ENCODE measurements around the gene YWHAE. TPM values are rescaled to one million over a fixed set of nuclear protein-coding genes. Genes with fewer than 3 reads are reported as not detected.
A peak's percentile ranks its signal among the peaks of the same experiment; 100 is the strongest.

The YWHAE gene
- total RNA-seq = 100 to 1,000 TPM; 116 to 133 TPM
- polyA plus RNA-seq (2013, experiment 1 of 2) = 83.1 TPM
- 116 TPM for polyA plus RNA-seq (2013, experiment 2 of 2)
- 40.5 to 374 (median 106) reads per million in 172 experiments for total RNA-seq

DNA sequence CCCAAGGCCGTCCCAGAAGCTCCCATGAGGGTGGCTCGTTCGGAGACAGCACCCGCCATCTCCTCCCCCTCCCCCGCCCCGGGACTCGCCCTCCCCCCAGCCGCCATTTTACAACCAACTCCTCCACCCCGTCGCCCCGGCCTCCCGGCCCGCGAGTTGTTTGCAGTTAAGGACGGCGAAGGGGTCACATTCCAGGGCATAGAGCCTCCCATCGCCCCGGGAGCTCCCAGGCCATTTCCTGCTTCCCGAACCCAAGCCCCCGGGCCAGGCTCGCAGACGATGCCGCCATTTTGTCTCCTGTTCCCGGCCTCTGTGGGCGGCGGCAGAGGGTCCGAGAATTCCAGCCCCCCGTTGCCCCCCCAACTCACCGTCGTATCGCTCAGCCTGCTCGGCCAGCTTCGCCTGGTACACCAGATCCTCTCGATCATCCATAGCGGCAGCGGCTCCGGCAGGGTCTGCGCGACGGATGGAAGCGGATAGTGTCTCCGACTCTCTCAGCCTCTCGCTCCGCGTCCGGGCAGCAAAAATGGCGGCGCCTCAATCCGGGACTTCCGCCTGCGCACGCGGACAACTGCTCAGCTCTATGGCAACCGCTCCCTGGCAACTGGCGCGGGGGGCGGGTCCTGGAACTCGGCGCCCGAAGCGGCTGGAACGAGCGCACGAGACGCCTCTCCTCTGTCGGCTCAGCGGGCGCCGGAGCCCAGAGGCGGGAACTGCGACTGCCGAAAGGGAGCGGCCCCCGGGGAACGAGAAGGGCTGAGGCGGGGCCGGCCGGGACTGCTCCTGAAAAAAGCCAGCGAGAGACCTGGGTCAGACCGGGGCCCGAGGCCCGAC is at the start of gene YWHAE:
TSS of gene YWHAE (minus strand) at position 544 of the 834 bp plus-strand sequence. CDS start at position 432, 112 bp downstream.
- peaks cover 11% of the 10 kb centered on the region for H3K36me3 ChIP-seq (ENCODE audit: insufficient read depth, low read length)
- intact Hi-C loops (cut with DNase I, micrococcal nuclease) = loop anchor here in 1 of 2 experiments (1.0 kb wide), 2 partner anchors 35 to 56 kb away; partner anchors contain the start of gene CRK
- no peaks in the 10 kb centered on the region for H3K27me3 ChIP-seq (ENCODE audit: control insufficient read depth in 1 of 2, insufficient read depth in 2 of 2, low read length in 2 of 2)
- CTCF ChIA-PET = interaction anchor here (0.5 to 2.9 kb wide), 4 partner anchors 23 to 158 kb away, joined by 4 to 14 read pairs (median 5); partner anchors contain the start of gene INPP5K
- H3K4me1 Mint-ChIP-seq (ENCODE audit: low read depth) = peaks cover 37% of the 10 kb centered on the region
- H3K9me3 Mint-ChIP-seq = no peaks in the 10 kb centered on the region
- TF ChIP-seq, protein P1, sequence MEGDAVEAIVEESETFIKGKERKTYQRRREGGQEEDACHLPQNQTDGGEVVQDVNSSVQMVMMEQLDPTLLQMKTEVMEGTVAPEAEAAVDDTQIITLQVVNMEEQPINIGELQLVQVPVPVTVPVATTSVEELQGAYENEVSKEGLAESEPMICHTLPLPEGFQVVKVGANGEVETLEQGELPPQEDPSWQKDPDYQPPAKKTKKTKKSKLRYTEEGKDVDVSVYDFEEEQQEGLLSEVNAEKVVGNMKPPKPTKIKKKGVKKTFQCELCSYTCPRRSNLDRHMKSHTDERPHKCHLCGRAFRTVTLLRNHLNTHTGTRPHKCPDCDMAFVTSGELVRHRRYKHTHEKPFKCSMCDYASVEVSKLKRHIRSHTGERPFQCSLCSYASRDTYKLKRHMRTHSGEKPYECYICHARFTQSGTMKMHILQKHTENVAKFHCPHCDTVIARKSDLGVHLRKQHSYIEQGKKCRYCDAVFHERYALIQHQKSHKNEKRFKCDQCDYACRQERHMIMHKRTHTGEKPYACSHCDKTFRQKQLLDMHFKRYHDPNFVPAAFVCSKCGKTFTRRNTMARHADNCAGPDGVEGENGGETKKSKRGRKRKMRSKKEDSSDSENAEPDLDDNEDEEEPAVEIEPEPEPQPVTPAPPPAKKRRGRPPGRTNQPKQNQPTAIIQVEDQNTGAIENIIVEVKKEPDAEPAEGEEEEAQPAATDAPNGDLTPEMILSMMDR (IDR thresholded peaks at IDR 0.05) = no peak
- H3K27ac ChIP-seq (ENCODE audit: low read depth in 1 of 2, low read length in 2 of 2) = peak within 1 kb of the TSS; percentile 93 to 96
- peaks cover 39% of the 10 kb centered on the region for H3K4me1 ChIP-seq (ENCODE audit: insufficient read depth, low read length)
- no peaks in the 10 kb centered on the region for H3K9me3 ChIP-seq (ENCODE audit: control insufficient read depth in 1 of 2, insufficient read depth in 1 of 2, low read length in 2 of 2)
- H3K27me3 Mint-ChIP-seq = no peaks in the 10 kb centered on the region
- peak within 1 kb of the TSS; percentile 100 for H3K4me3 Mint-ChIP-seq
- DNase-seq (peak; percentile 92 to 97 (median 96)), ATAC-seq (ENCODE audit: poor library complexity) (peak; percentile 86)
- POLR2A ChIA-PET = interaction anchor here (0.8 to 2.2 kb wide), 12 partner anchors 10 to 116 kb away, joined by 3 to 24 read pairs (median 8); partner anchors contain the start of genes CRK and INPP5K
- peaks cover 42% of the 10 kb centered on the region for H3K36me3 Mint-ChIP-seq (ENCODE audit: low read depth)
- H3K4me3 ChIP-seq (ENCODE audit: low read length) = peak within 1 kb of the TSS; percentile 95
- peak within 1 kb of the TSS; percentile 98 for H3K27ac Mint-ChIP-seq

DNA sequence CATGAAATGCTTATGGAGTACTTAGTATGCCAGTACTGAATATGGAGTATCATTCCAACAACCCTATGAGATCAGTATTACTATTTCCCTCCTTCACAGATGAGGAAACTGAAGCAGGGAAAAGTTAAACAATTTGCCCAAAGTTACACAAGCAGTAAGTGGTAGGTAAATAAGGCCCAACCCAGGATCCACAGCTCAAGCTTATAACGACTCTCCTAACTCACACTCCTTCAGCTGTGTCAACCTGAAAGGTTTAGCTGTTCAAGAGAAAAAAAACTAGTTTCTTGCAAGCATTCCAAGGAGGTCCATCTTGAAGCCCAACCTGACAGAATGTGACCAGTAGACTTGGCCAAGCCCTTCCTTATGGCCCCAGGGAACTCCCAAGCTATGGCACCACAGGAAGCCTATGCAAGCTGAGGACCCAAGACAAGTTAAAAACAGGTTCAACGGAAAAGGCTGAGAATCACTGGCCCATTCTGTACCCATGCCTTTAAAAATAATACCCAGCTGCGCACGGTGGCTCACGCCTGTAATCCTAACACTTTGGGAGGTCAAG is 49.5 kb upstream of the YWHAE start:
- peaks cover 62% of the 10 kb centered on the region for H3K4me1 ChIP-seq (ENCODE audit: insufficient read depth, low read length)
- no peaks in the 10 kb centered on the region for H3K9me3 Mint-ChIP-seq
- ATAC-seq (ENCODE audit: poor library complexity) (no peak), DNase-seq (no peak)
- TF ChIP-seq, protein P1 (IDR thresholded peaks at IDR 0.05) = no peak
- no peaks in the 10 kb centered on the region for H3K9me3 ChIP-seq (ENCODE audit: control insufficient read depth in 1 of 2, insufficient read depth in 1 of 2, low read length in 2 of 2)
- no peaks in the 10 kb centered on the region for H3K27me3 ChIP-seq (ENCODE audit: control insufficient read depth in 1 of 2, insufficient read depth in 2 of 2, low read length in 2 of 2)
- no peaks in the 10 kb centered on the region for H3K27me3 Mint-ChIP-seq
- H3K36me3 ChIP-seq (ENCODE audit: insufficient read depth, low read length) = peaks cover 19% of the 10 kb centered on the region
- ChIA-PET CTCF (no interaction called here), POLR2A (interaction anchor here (0.7 to 1.2 kb wide), 2 partner anchors 66 to 84 kb away, joined by 3 read pairs; no protein-coding TSS in a partner anchor)
- no peak overlapping the region for H3K27ac Mint-ChIP-seq
- intact Hi-C loops (cut with DNase I, micrococcal nuclease) = no loop called here
- no peak overlapping the region for H3K4me3 Mint-ChIP-seq
- H3K36me3 Mint-ChIP-seq (ENCODE audit: low read depth) = peaks cover 41% of the 10 kb centered on the region
- no peak overlapping the region for H3K27ac ChIP-seq (ENCODE audit: low read depth in 1 of 2, low read length in 2 of 2)
- H3K4me1 Mint-ChIP-seq (ENCODE audit: low read depth) = peaks cover 60% of the 10 kb centered on the region
- H3K4me3 ChIP-seq (ENCODE audit: low read length) = no peak overlapping the region

DNA sequence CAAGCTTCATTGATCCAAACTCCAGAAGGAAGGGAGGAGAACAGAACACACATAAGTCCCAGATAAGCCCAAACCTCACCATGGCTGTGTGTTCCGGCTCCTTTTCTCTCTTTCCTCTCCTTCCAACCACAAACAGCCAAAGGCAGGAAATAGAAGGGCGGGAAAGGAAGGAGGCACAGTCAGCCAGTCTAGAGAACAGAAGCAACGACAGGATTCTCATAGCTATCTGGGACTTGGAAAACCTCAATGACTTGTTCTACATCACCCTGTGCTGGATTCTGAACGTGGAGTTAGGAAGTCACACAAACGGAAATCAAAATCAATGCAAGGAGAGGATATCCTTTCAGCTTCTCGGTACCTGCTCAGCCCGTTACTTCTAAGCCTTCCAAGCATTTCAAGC is 47.0 kb upstream of the YWHAE start:
- Mint-ChIP-seq H3K27me3 (no peaks in the 10 kb centered on the region), H3K9me3 (no peaks in the 10 kb centered on the region), H3K27ac (peak overlapping the region; percentile 67), H3K4me1 (ENCODE audit: low read depth) (peaks cover 39% of the 10 kb centered on the region), H3K4me3 (peak overlapping the region; percentile 45), H3K36me3 (ENCODE audit: low read depth) (peaks cover 28% of the 10 kb centered on the region)
- intact Hi-C loops (cut with DNase I, micrococcal nuclease) = no loop called here
- Histone ChIP-seq H3K4me1 (ENCODE audit: insufficient read depth, low read length) (peaks cover 51% of the 10 kb centered on the region), H3K27me3 (ENCODE audit: control insufficient read depth in 1 of 2, insufficient read depth in 2 of 2, low read length in 2 of 2) (no peaks in the 10 kb centered on the region), H3K9me3 (ENCODE audit: control insufficient read depth in 1 of 2, insufficient read depth in 1 of 2, low read length in 2 of 2) (no peaks in the 10 kb centered on the region), H3K4me3 (ENCODE audit: low read length) (no peak overlapping the region), H3K36me3 (ENCODE audit: insufficient read depth, low read length) (peaks cover 16% of the 10 kb centered on the region), H3K27ac (ENCODE audit: low read depth in 1 of 2, low read length in 2 of 2) (no peak overlapping the region)
- DNase-seq (no peak), ATAC-seq (ENCODE audit: poor library complexity) (peak; percentile 29)
- TF ChIP-seq, protein P1 (IDR thresholded peaks at IDR 0.05) = no peak
- POLR2A ChIA-PET = interaction anchor here (1.1 kb wide), 1 partner anchor 9 kb away, joined by 3 read pairs; the partner anchor contains the start of gene CRK
- CTCF ChIA-PET = interaction anchor here (1.3 kb wide), 1 partner anchor 80 kb away, joined by 4 read pairs; no protein-coding TSS in a partner anchor

Measured in CD4-positive, alpha-beta T cell (primary cell).